ENCODE results near the gene LSS. TPM values are rescaled to one million over a fixed set of nuclear protein-coding genes. Genes with fewer than 3 reads are reported as not detected.

LSS gene
- total and polyA plus RNA-seq, 10 of the 15 experiments (the other 5 are each of a cell fraction or from before 2014, with no cell fraction given), result 2.9 to 82.4 (median 27.5) TPM

DNA sequence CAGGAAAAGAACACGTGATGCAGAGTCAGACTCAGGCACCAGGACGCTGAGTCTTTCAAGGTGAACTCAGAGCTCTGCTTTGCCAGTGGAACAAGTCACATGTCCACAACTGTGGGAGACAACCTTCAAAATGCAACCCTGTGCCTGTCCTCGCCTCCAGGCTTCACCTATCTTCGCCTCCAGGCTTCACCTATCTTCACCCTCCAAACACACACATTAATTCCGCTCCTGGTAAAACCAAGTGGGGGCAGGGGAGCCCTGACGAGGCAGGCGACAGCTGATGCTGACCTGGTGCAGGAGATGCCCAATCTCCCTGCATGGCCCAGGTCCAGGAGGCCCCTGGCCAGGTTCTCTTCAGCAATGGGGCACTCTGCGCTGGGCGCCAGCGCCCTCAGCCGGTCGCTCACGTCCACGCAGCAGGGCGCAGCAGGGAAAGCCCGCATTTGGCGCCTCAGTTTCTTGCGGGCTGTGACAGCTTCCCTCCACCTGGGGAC lies 28.0 kb upstream of the LSS start (continued):
- TF ChIP-seq HDAC6 (IDR thresholded peaks at IDR 0.05; ENCODE audit: unreplicated experiment), result no peak
- no peak for TF ChIP-seq EED (IDR thresholded peaks at IDR 0.05; ENCODE audit: low read depth)
- TF ChIP-seq ZNF384 (IDR thresholded peaks at IDR 0.05; ENCODE audit: borderline replicate concordance, low read depth, low read length), result no peak
- TF ChIP-seq, protein P1, sequence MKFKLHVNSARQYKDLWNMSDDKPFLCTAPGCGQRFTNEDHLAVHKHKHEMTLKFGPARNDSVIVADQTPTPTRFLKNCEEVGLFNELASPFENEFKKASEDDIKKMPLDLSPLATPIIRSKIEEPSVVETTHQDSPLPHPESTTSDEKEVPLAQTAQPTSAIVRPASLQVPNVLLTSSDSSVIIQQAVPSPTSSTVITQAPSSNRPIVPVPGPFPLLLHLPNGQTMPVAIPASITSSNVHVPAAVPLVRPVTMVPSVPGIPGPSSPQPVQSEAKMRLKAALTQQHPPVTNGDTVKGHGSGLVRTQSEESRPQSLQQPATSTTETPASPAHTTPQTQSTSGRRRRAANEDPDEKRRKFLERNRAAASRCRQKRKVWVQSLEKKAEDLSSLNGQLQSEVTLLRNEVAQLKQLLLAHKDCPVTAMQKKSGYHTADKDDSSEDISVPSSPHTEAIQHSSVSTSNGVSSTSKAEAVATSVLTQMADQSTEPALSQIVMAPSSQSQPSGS (IDR thresholded peaks at IDR 0.05; ENCODE audit: low read length), result no peak

DNA sequence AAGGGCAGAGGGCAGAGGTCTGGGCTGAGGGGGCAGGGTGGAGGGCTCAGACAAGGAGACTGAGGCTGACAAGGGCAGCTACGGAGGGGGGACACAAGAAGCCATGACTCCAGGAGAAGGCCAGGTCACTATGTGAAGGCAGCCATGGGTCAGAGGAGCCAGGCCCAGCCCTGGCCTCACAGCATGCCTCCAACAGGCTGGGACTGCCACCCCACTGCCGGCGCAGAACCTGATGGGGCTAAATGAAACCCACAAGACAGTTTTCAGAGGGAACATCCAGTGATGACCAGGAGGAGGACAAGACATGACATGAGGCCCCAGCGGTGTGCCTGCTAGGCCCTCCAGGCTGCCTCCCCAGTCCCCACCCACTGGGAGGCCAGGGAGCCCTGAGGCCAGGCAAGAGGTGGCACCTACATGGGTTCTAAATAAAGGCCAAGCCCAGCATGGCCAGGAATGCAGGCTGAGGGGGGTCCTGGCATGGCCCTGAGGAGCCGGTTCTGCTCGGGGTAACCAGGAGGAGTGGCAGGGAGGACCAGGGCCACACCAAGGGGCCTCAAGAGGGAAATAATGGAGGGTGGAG lies 27.3 kb upstream of the LSS start:
- ChIA-PET SMC1A (ENCODE audit: uncharacterized antibody, unreplicated experiment) (no interaction called here), RAD21 (ENCODE audit: unreplicated experiment) (interaction anchor here (3.5 kb wide), 1 partner anchor 28 kb away, joined by 19 read pairs; the partner anchor contains the start of gene LSS), POLR2A (no interaction called here), CTCF (no interaction called here)
- no peak for DNase-seq (ENCODE audit: low read depth, low spot score)
- intact Hi-C loops (cut with micrococcal nuclease; ENCODE audit: unreplicated experiment), result loop anchor here (2.0 kb wide), 1 partner anchor 29 kb away; the partner anchor contains the start of gene MCM3AP
- no peak overlapping the region for H3K4me2 ChIP-seq (ENCODE audit: control insufficient read depth, insufficient read depth)
- H3K27me3 ChIP-seq (replicated peaks in 1 of 2; ENCODE audit: control insufficient read depth in 2 of 2, insufficient read depth in 2 of 2, low read length in 1 of 2), result no peaks in the 10 kb centered on the region
- BruUV-seq (replicated peaks), result no TSS peak
- H3K36me3 ChIP-seq (ENCODE audit: control insufficient read depth in 2 of 2, insufficient read depth in 2 of 2, low read length in 1 of 2), result peaks cover 41 to 42% of the 10 kb centered on the region in 2 experiments
- no peak for FAIRE-seq
- H3K4me1 ChIP-seq (ENCODE audit: control insufficient read depth, insufficient read depth, low read length), result peaks cover 8% of the 10 kb centered on the region
- ATAC-seq, result no peak
- H3K9me3 ChIP-seq (replicated peaks; ENCODE audit: control insufficient read depth, insufficient read depth, low read length), result no peaks in the 10 kb centered on the region; the same call in 2 of the 3 replicates
- WGBS (ENCODE audit: insufficient coverage, insufficient replicate concordance, low lambda C conversion rate, missing lambda C conversion rate), result 99% methylated on average over 6 of the region's 6 CpGs
- no peak overlapping the region for H3K4me3 ChIP-seq
- no peaks in the 10 kb centered on the region for H4K20me1 ChIP-seq (ENCODE audit: control insufficient read depth, insufficient read depth)
- no peak overlapping the region for H3K27ac ChIP-seq (ENCODE audit: control insufficient read depth, insufficient read depth)
- H3K79me2 ChIP-seq (ENCODE audit: control insufficient read depth, insufficient read depth, low read length), result no peaks in the 10 kb centered on the region
- no peak overlapping the region for H3K9ac ChIP-seq (ENCODE audit: control insufficient read depth, insufficient read depth, low read length)
- in situ Hi-C loops (cut with MboI), result no loop called here
- no peak overlapping the region for H2AFZ ChIP-seq (ENCODE audit: control insufficient read depth, low read depth, low read length)
- no peak for TF ChIP-seq PAX5 (IDR thresholded peaks at IDR 0.05; ENCODE audit: borderline replicate concordance, low read depth, low read length)
- TF ChIP-seq GABPA (IDR thresholded peaks at IDR 0.05; ENCODE audit: low read depth), result no peak
- TF ChIP-seq, protein P2, sequence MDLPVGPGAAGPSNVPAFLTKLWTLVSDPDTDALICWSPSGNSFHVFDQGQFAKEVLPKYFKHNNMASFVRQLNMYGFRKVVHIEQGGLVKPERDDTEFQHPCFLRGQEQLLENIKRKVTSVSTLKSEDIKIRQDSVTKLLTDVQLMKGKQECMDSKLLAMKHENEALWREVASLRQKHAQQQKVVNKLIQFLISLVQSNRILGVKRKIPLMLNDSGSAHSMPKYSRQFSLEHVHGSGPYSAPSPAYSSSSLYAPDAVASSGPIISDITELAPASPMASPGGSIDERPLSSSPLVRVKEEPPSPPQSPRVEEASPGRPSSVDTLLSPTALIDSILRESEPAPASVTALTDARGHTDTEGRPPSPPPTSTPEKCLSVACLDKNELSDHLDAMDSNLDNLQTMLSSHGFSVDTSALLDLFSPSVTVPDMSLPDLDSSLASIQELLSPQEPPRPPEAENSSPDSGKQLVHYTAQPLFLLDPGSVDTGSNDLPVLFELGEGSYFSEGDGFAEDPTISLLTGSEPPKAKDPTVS (IDR thresholded peaks at IDR 0.05; ENCODE audit: low read depth, low read length), result no peak
- TF ChIP-seq RCOR1 (conservative IDR thresholded peaks at IDR 0.05; ENCODE audit: low read depth, low read length), result no peak
- no peak for TF ChIP-seq ATF7 (IDR thresholded peaks at IDR 0.05; ENCODE audit: low read depth)
- TF ChIP-seq, protein P3, sequence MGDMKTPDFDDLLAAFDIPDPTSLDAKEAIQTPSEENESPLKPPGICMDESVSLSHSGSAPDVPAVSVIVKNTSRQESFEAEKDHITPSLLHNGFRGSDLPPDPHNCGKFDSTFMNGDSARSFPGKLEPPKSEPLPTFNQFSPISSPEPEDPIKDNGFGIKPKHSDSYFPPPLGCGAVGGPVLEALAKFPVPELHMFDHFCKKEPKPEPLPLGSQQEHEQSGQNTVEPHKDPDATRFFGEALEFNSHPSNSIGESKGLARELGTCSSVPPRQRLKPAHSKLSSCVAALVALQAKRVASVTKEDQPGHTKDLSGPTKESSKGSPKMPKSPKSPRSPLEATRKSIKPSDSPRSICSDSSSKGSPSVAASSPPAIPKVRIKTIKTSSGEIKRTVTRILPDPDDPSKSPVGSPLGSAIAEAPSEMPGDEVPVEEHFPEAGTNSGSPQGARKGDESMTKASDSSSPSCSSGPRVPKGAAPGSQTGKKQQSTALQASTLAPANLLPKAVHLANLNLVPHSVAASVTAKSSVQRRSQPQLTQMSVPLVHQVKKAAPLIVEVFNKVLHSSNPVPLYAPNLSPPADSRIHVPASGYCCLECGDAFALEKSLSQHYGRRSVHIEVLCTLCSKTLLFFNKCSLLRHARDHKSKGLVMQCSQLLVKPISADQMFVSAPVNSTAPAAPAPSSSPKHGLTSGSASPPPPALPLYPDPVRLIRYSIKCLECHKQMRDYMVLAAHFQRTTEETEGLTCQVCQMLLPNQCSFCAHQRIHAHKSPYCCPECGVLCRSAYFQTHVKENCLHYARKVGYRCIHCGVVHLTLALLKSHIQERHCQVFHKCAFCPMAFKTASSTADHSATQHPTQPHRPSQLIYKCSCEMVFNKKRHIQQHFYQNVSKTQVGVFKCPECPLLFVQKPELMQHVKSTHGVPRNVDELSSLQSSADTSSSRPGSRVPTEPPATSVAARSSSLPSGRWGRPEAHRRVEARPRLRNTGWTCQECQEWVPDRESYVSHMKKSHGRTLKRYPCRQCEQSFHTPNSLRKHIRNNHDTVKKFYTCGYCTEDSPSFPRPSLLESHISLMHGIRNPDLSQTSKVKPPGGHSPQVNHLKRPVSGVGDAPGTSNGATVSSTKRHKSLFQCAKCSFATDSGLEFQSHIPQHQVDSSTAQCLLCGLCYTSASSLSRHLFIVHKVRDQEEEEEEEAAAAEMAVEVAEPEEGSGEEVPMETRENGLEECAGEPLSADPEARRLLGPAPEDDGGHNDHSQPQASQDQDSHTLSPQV (IDR thresholded peaks at IDR 0.05), result no peak
- no peak for TF ChIP-seq ASH2L (IDR thresholded peaks at IDR 0.05; ENCODE audit: borderline replicate concordance, low read depth)
- no peak for TF ChIP-seq CBX5 (IDR thresholded peaks at IDR 0.05; ENCODE audit: low read depth)
- TF ChIP-seq RAD21 (IDR thresholded peaks at IDR 0.05; ENCODE audit: insufficient read depth, low read depth, low read length), result no peak
- TF ChIP-seq POU2F2 (IDR thresholded peaks at IDR 0.05; ENCODE audit: borderline replicate concordance, low read depth, low read length), result no peak
- TF ChIP-seq, protein P4, sequence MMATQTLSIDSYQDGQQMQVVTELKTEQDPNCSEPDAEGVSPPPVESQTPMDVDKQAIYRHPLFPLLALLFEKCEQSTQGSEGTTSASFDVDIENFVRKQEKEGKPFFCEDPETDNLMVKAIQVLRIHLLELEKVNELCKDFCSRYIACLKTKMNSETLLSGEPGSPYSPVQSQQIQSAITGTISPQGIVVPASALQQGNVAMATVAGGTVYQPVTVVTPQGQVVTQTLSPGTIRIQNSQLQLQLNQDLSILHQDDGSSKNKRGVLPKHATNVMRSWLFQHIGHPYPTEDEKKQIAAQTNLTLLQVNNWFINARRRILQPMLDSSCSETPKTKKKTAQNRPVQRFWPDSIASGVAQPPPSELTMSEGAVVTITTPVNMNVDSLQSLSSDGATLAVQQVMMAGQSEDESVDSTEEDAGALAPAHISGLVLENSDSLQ (IDR thresholded peaks at IDR 0.05), result no peak

Measured in GM12878 (cell line).